GM23338 (cell line): ENCODE data around the gene ICOS. TPM values are rescaled to one million over a fixed set of nuclear protein-coding genes. Genes with fewer than 3 reads are reported as not detected.

Source experiments
- ATAC-seq: fragments of 200-7000 bp; cut with Tn5 transposase; 3 replicates; pipeline ENCODE4 v1.9.1; 2020
- DNase-seq: peaks from one replicate; pipeline ENCODE4 v3.0.0-alpha.2; 2015; ENCODE audit warnings: low spot score
- H2AFZ ChIP-seq: fragments of 200-600 bp; sonication (generic); 2 replicates; pipeline ENCODE4 v1.8.0; 2016; ENCODE audit warnings: antibody characterized with exemption, mild to moderate bottlenecking, moderate library complexity
- H3F3A ChIP-seq: fragments of 200-600 bp; sonication (generic); replicated peaks from 2 replicates; pipeline ENCODE4 v1.8.0; 2017; ENCODE audit warnings: antibody characterized with exemption, mixed run types, low read depth
- H3K27ac ChIP-seq: fragments of 200-600 bp; sonication (generic); 2 replicates; pipeline ENCODE4 v1.6.1; 2016; ENCODE audit warnings: low read depth
- H3K27me3 ChIP-seq: fragments of 200-600 bp; sonication (generic); 2 replicates; pipeline ENCODE4 v1.8.0; 2016; ENCODE audit warnings: mild to moderate bottlenecking, mixed run types, moderate library complexity; ENCODE audit not compliant: insufficient read depth
- H3K36me3 ChIP-seq: fragments of 200-600 bp; sonication (generic); 2 replicates; pipeline ENCODE4 v1.8.0; 2016; ENCODE audit warnings: mild to moderate bottlenecking; ENCODE audit not compliant: insufficient read depth
- H3K4me1 ChIP-seq: fragments of 200-600 bp; sonication (generic); 2 replicates; pipeline ENCODE4 v1.8.0; 2016; ENCODE audit warnings: mild to moderate bottlenecking, moderate library complexity; ENCODE audit not compliant: insufficient read depth
- H3K4me2 ChIP-seq: fragments of 200-600 bp; sonication (generic); 2 replicates; pipeline ENCODE4 v1.7.1; 2017; ENCODE audit warnings: mixed run types
- H3K4me3 ChIP-seq: fragments of 200-600 bp; sonication (generic); 2 replicates; pipeline ENCODE4 v1.6.1; 2016; ENCODE audit warnings: mixed run types
- H3K79me2 ChIP-seq: fragments of 200-600 bp; sonication (generic); replicated peaks from 2 replicates; pipeline ENCODE4 v1.8.0; 2017; ENCODE audit warnings: mild to moderate bottlenecking; ENCODE audit not compliant: insufficient read depth
- H3K9me2 ChIP-seq: fragments of 200-600 bp; sonication (generic); 2 replicates; pipeline ENCODE4 v1.8.0; 2017; ENCODE audit not compliant: insufficient read depth
- H4K20me1 ChIP-seq: fragments of 200-600 bp; sonication (generic); replicated peaks from 2 replicates; pipeline ENCODE4 v1.8.0; 2017; ENCODE audit warnings: mild to moderate bottlenecking; ENCODE audit not compliant: insufficient read depth
- H3K27ac Mint-ChIP-seq: 2 replicates; pipeline ENCODE4 v1.8.0; 2020; ENCODE audit warnings: inconsistent platforms, mild to moderate bottlenecking, moderate library complexity, mixed read lengths
- H3K27me3 Mint-ChIP-seq: 3 replicates; pipeline ENCODE4 v1.8.0; 2022; ENCODE audit warnings: low read depth, mild to moderate bottlenecking, moderate library complexity, mixed read lengths, inconsistent platforms; ENCODE audit not compliant: insufficient read depth, poor library complexity
- H3K36me3 Mint-ChIP-seq: 3 replicates; pipeline ENCODE4 v1.8.0; 2021; ENCODE audit warnings: low read depth, mild to moderate bottlenecking, inconsistent platforms, moderate library complexity, mixed read lengths
- H3K4me1 Mint-ChIP-seq: 3 replicates; pipeline ENCODE4 v1.8.0; 2020; ENCODE audit warnings: mild to moderate bottlenecking, inconsistent platforms, mixed read lengths
- H3K4me3 Mint-ChIP-seq: 3 replicates; pipeline ENCODE4 v1.8.0; 2021; ENCODE audit warnings: moderate library complexity, mild to moderate bottlenecking, inconsistent platforms, mixed read lengths
- H3K9me3 Mint-ChIP-seq: 3 replicates; pipeline ENCODE4 v1.8.0; 2020; ENCODE audit warnings: moderate library complexity, mild to moderate bottlenecking, inconsistent platforms, mixed read lengths
- CTCF ChIP-seq, 2 experiments: fragments of 200-600 bp in 1 of 2; sonication (generic) in 1 of 2; conservative IDR thresholded peaks; 2 replicates each; pipeline versions ENCODE4 v1.5.1 to v1.6.1; 2016 to 2017; ENCODE audit warnings: antibody characterized with exemption in 2 of 2, low read depth in 2 of 2, mild to moderate bottlenecking in 2 of 2, moderate library complexity in 1 of 2
- ETS1 ChIP-seq: IDR thresholded peaks from 2 replicates; pipeline ENCODE4 v1.6.1; 2016; ENCODE audit warnings: antibody characterized with exemption
- NANOG ChIP-seq: IDR thresholded peaks from 2 replicates; pipeline ENCODE4 v1.6.1; 2016; ENCODE audit warnings: antibody characterized with exemption, borderline replicate concordance
- POLR2AphosphoS5 ChIP-seq: IDR thresholded peaks from 2 replicates; pipeline ENCODE4 v1.6.1; 2016; ENCODE audit warnings: antibody characterized with exemption, low read depth
- REST ChIP-seq: IDR thresholded peaks from one replicate; pipeline ENCODE4 v1.6.1; 2018; ENCODE audit warnings: antibody characterized with exemption; ENCODE audit not compliant: unreplicated experiment
- ZNF114 ChIP-seq: fragments of 250-450 bp; sonication (Bioruptor Pico); IDR thresholded peaks from 2 replicates; pipeline ENCODE4 v1.5.0; 2020; ENCODE audit warnings: mild to moderate bottlenecking, moderate library complexity
- polyA plus RNA-seq: library from polyadenylated mRNA; unstranded; fragments of >200 nt; fragmentation: Nextera tagmentation; extraction: Ambion mirVana; gene quantifications from 2 replicates; pipeline ENCODE4 v1.2.1, GENCODE V29; 2016
- total RNA-seq: library from RNA; depleted of rRNA; stranded (reverse); fragments of >200 nt; shearing (Covaris generic); gene quantifications from 2 replicates; pipeline ENCODE4 v1.2.3, GENCODE V29; 2014

The ICOS gene
- total and polyA plus RNA-seq, 2 experiments from 2014 or later: not detected

GRCh38 chr2:203898657-203899056 is 37.9 kb upstream of the ICOS start:
- H2AFZ ChIP-seq: no peak overlapping the region
- H3K36me3 Mint-ChIP-seq: peaks cover 8% of the 10 kb centered on the region; the same call in 2 of the 3 replicates

GRCh38 chr2:203900253-203900652 is 36.3 kb upstream of the ICOS start:
- Histone ChIP-seq H2AFZ (no peak overlapping the region), H3K4me3 (no peak overlapping the region), H3K36me3 (no peaks in the 10 kb centered on the region; the same call in 1 of the 2 replicates), H4K20me1 (no peaks in the 10 kb centered on the region), H3K27me3 (no peaks in the 10 kb centered on the region), H3K4me1 (no peaks in the 10 kb centered on the region), H3K4me2 (no peak overlapping the region), H3K79me2 (no peaks in the 10 kb centered on the region), H3F3A (no peaks in the 10 kb centered on the region), H3K27ac (no peak overlapping the region), H3K9me2 (no peaks in the 10 kb centered on the region)
- Mint-ChIP-seq H3K27me3 (no peaks in the 10 kb centered on the region), H3K27ac (no peak overlapping the region), H3K36me3 (peaks cover 8% of the 10 kb centered on the region; the same call in 2 of the 3 replicates), H3K4me1 (no peaks in the 10 kb centered on the region), H3K9me3 (peaks cover 11% of the 10 kb centered on the region), H3K4me3 (no peak overlapping the region)
- ATAC-seq (no peak), DNase-seq (no peak)
- TF ChIP-seq CTCF (conservative IDR thresholded peaks at IDR 0.05; ENCODE audit: low read depth in 2 of 2): no peak
- no peak for TF ChIP-seq NANOG
- TF ChIP-seq ZNF114 (CRISPR knock-in tag): no peak

More at GRCh38 chr2:203898657-203899056, 37.9 kb upstream of the ICOS start:
- Histone ChIP-seq H3K9me2 (no peaks in the 10 kb centered on the region), H3K4me2 (no peak overlapping the region), H3K27ac (no peak overlapping the region), H3K4me3 (no peak overlapping the region), H4K20me1 (no peaks in the 10 kb centered on the region), H3F3A (no peaks in the 10 kb centered on the region), H3K36me3 (no peaks in the 10 kb centered on the region; the same call in 1 of the 2 replicates), H3K4me1 (no peaks in the 10 kb centered on the region), H3K27me3 (no peaks in the 10 kb centered on the region), H3K79me2 (no peaks in the 10 kb centered on the region)
- no peak for TF ChIP-seq ETS1
- no peak for TF ChIP-seq POLR2AphosphoS5
- no peak for TF ChIP-seq REST
- Mint-ChIP-seq H3K4me1 (no peaks in the 10 kb centered on the region), H3K9me3 (peaks cover 11% of the 10 kb centered on the region), H3K27ac (no peak overlapping the region), H3K4me3 (no peak overlapping the region), H3K27me3 (no peaks in the 10 kb centered on the region)
- no peak for DNase-seq
- ATAC-seq: no peak
